H9 (cell line): ENCODE data around the gene FAM174C. TPM values are rescaled to one million over a fixed set of nuclear protein-coding genes. Genes with fewer than 3 reads are reported as not detected.
A peak's percentile ranks its signal among the peaks of the same experiment; 100 is the strongest.

Experiments
- DNase-seq: peaks from one replicate; pipeline ENCODE4 v3.0.0-alpha.2; 2017
- H2AFZ ChIP-seq: one replicate; pipeline ENCODE4 v1.6.1; 2013; ENCODE audit warnings: mild to moderate bottlenecking, low read length, control low read depth, moderate library complexity
- H2AK5ac ChIP-seq: 2 replicates; pipeline ENCODE4 v1.6.1; 2013; ENCODE audit warnings: low read length, control low read depth, mixed read lengths; ENCODE audit not compliant: insufficient read length
- H2BK120ac ChIP-seq: one replicate; pipeline ENCODE4 v1.6.1; 2013; ENCODE audit warnings: low read depth, mild to moderate bottlenecking, low read length, control low read depth, inconsistent platforms; ENCODE audit not compliant: poor library complexity, severe bottlenecking
- H2BK12ac ChIP-seq: 2 replicates; pipeline ENCODE4 v1.6.1; 2013; ENCODE audit warnings: low read length, control low read depth, mixed read lengths, low read depth; ENCODE audit not compliant: insufficient read length
- H2BK15ac ChIP-seq: 2 replicates; pipeline ENCODE4 v1.6.1; 2013; ENCODE audit warnings: low read depth, low read length, control low read depth
- H2BK20ac ChIP-seq: one replicate; pipeline ENCODE4 v1.6.1; 2013; ENCODE audit warnings: low read depth, mild to moderate bottlenecking, low read length, control low read depth, inconsistent platforms; ENCODE audit not compliant: poor library complexity, severe bottlenecking
- H2BK5ac ChIP-seq: 2 replicates; pipeline ENCODE4 v1.6.1; 2013; ENCODE audit warnings: low read length, control low read depth, mixed read lengths; ENCODE audit not compliant: insufficient read length
- H3K14ac ChIP-seq: 2 replicates; pipeline ENCODE4 v1.6.1; 2013; ENCODE audit warnings: low read length, control low read depth; ENCODE audit not compliant: insufficient read depth
- H3K18ac ChIP-seq: 2 replicates; pipeline ENCODE4 v1.6.1; 2013; ENCODE audit warnings: low read depth, mild to moderate bottlenecking, mixed read lengths, low read length, control low read depth; ENCODE audit not compliant: insufficient read length
- H3K23ac ChIP-seq: 2 replicates; pipeline ENCODE4 v1.6.1; 2013; ENCODE audit warnings: low read length, control low read depth, mixed read lengths, low read depth; ENCODE audit not compliant: insufficient read length
- H3K23me2 ChIP-seq: 2 replicates; pipeline ENCODE4 v1.6.1; 2013; ENCODE audit warnings: low read depth, mild to moderate bottlenecking, mixed read lengths, low read length, control low read depth; ENCODE audit not compliant: insufficient read length, poor library complexity, severe bottlenecking
- H3K27ac ChIP-seq: 2 replicates; pipeline ENCODE4 v1.5.1; 2013; ENCODE audit warnings: low read length, control low read depth, mixed read lengths, low read depth; ENCODE audit not compliant: insufficient read length
- H3K27me3 ChIP-seq: 2 replicates; pipeline ENCODE4 v1.6.1; 2013; ENCODE audit warnings: low read length, control low read depth, inconsistent platforms; ENCODE audit not compliant: insufficient read depth
- H3K4ac ChIP-seq: 2 replicates; pipeline ENCODE4 v1.6.1; 2013; ENCODE audit warnings: low read depth, mild to moderate bottlenecking, control low read depth, inconsistent platforms, low read length, moderate library complexity
- H3K4me1 ChIP-seq: 2 replicates; pipeline ENCODE4 v1.6.1; 2013; ENCODE audit warnings: low read length, control low read depth, inconsistent platforms; ENCODE audit not compliant: insufficient read depth
- H3K4me2 ChIP-seq: 2 replicates; pipeline ENCODE4 v1.6.1; 2013; ENCODE audit warnings: low read length, control low read depth, mixed read lengths; ENCODE audit not compliant: insufficient read length, insufficient read depth
- H3K56ac ChIP-seq: 2 replicates; pipeline ENCODE4 v1.6.1; 2013; ENCODE audit warnings: low read depth, mild to moderate bottlenecking, mixed read lengths, low read length, control low read depth; ENCODE audit not compliant: insufficient read length
- H3K79me1 ChIP-seq: 2 replicates; pipeline ENCODE4 v1.6.1; 2013; ENCODE audit warnings: low read depth, mild to moderate bottlenecking, moderate library complexity, low read length, control low read depth, inconsistent platforms; ENCODE audit not compliant: insufficient read depth, poor library complexity, severe bottlenecking
- H3K79me2 ChIP-seq: 2 replicates; pipeline ENCODE4 v1.6.1; 2013; ENCODE audit warnings: low read length, control low read depth, inconsistent platforms; ENCODE audit not compliant: insufficient read depth
- H3K9ac ChIP-seq: 2 replicates; pipeline ENCODE4 v1.6.1; 2013; ENCODE audit warnings: low read length, control low read depth, mixed read lengths; ENCODE audit not compliant: insufficient read length; ENCODE audit errors: extremely low read depth
- H3K9me3 ChIP-seq: one replicate; pipeline ENCODE4 v1.6.1; 2013; ENCODE audit warnings: low read depth, low read length, inconsistent platforms; ENCODE audit not compliant: control insufficient read depth
- H3T11ph ChIP-seq: one replicate; pipeline ENCODE4 v1.6.1; 2013; ENCODE audit warnings: mild to moderate bottlenecking, low read length, control low read depth, inconsistent platforms
- H4K20me1 ChIP-seq: one replicate; pipeline ENCODE4 v1.6.1; 2013; ENCODE audit not compliant: control insufficient read depth, insufficient read length, insufficient read depth
- H4K5ac ChIP-seq: 2 replicates; pipeline ENCODE4 v1.6.1; 2013; ENCODE audit warnings: low read depth, mild to moderate bottlenecking, mixed read lengths, low read length, control low read depth; ENCODE audit not compliant: insufficient read length
- H4K8ac ChIP-seq: replicated peaks from 2 replicates; pipeline ENCODE4 v1.6.1; 2013; ENCODE audit warnings: low read length, control low read depth, mixed read lengths, low read depth; ENCODE audit not compliant: insufficient read length
- H4K91ac ChIP-seq: 2 replicates; pipeline ENCODE4 v1.6.1; 2013; ENCODE audit warnings: low read depth, mild to moderate bottlenecking, moderate library complexity, mixed read lengths, low read length, control low read depth; ENCODE audit not compliant: insufficient read length
- H3K27ac Mint-ChIP-seq, 3 experiments: 2 replicates in 2 of 3; 3 replicates in 1 of 3; pipeline ENCODE4 v1.8.0; 2020 to 2021; ENCODE audit warnings: mixed read lengths in 3 of 3, mild to moderate bottlenecking in 1 of 3, moderate library complexity in 1 of 3
- H3K27me3 Mint-ChIP-seq: 2 replicates; pipeline ENCODE4 v1.8.0; 2021; ENCODE audit warnings: low read depth, mild to moderate bottlenecking, moderate library complexity, mixed read lengths
- H3K36me3 Mint-ChIP-seq, 3 experiments: 2 replicates in 2 of 3; 3 replicates in 1 of 3; pipeline ENCODE4 v1.8.0; 2020 to 2021; ENCODE audit warnings: low read depth in 3 of 3, mixed read lengths in 3 of 3; ENCODE audit not compliant: insufficient read depth in 1 of 3
- H3K4me1 Mint-ChIP-seq, 2 experiments: 2 replicates each; pipeline ENCODE4 v1.8.0; 2020; ENCODE audit warnings: mixed read lengths in 2 of 2
- H3K4me3 Mint-ChIP-seq, 2 experiments: 2 replicates in 1 of 2; 3 replicates in 1 of 2; pipeline ENCODE4 v1.8.0; 2020 to 2021; ENCODE audit warnings: mild to moderate bottlenecking in 2 of 2, mixed read lengths in 2 of 2, moderate library complexity in 1 of 2
- H3K9me3 Mint-ChIP-seq, 2 experiments: 2 replicates in 1 of 2; 3 replicates in 1 of 2; pipeline ENCODE4 v1.8.0; 2020; ENCODE audit warnings: mild to moderate bottlenecking in 2 of 2, mixed read lengths in 2 of 2, moderate library complexity in 1 of 2
- WGBS: extraction: QIAGEN DNeasy Blood & Tissue Kit; methylation state at CpG from one replicate; pipeline ENCODE4 v1.1.7; 2013; ENCODE audit warnings: missing lambda C conversion rate, low lambda C conversion rate, mixed read lengths; ENCODE audit not compliant: insufficient read length; ENCODE audit errors: extremely low coverage; 5-methylcytosine and 5-hydroxymethylcytosine counted together
- total RNA-seq: library from RNA; stranded (reverse); gene quantifications from 2 replicates; pipeline ENCODE4 v1.2.1, GENCODE V29; 2021
- TF ChIP-seq, protein P1 (sequence below): fragments of 200-600 bp; sonication (generic); conservative IDR thresholded peaks from 3 replicates; pipeline ENCODE4 v1.8.0; 2021; ENCODE audit warnings: antibody characterized with exemption, mild to moderate bottlenecking

The FAM174C gene
- total RNA-seq, 1 experiment from 2014 or later: 63.0 TPM

GRCh38 chr19:1238369-1239303, 36.7 kb upstream of the FAM174C start:
- Histone ChIP-seq H3K4me1 (no peaks in the 10 kb centered on the region), H3K23me2 (peaks cover 11% of the 10 kb centered on the region), H3K23ac (no peak overlapping the region), H3K18ac (no peak overlapping the region), H3K27me3 (no peaks in the 10 kb centered on the region), H3K27ac (no peak overlapping the region), H4K5ac (no peak overlapping the region), H3T11ph (no peak overlapping the region), H2AK5ac (no peak overlapping the region), H3K4ac (no peak overlapping the region), H4K91ac (no peak overlapping the region), H3K9ac (no peak overlapping the region), H2BK12ac (no peak overlapping the region), H4K8ac (no peak overlapping the region), H3K79me2 (no peaks in the 10 kb centered on the region; the same call in 1 of the 2 replicates), H2BK15ac (no peak overlapping the region), H2BK5ac (no peak overlapping the region), H3K56ac (no peak overlapping the region), H3K14ac (no peak overlapping the region), H3K4me2 (peak overlapping the region; percentile 8), H2BK20ac (no peak overlapping the region), H4K20me1 (no peaks in the 10 kb centered on the region), H3K9me3 (no peaks in the 10 kb centered on the region), H3K79me1 (no peaks in the 10 kb centered on the region), H2BK120ac (no peak overlapping the region), H2AFZ (no peak overlapping the region)
- Mint-ChIP-seq H3K4me1 (peaks cover 13 to 19% of the 10 kb centered on the region in 2 experiments), H3K4me3 (peak overlapping the region; percentile 76 to 87), H3K9me3 (no peaks in the 10 kb centered on the region; a peak in 1 of 5 replicates), H3K27ac (peak overlapping the region; percentile 52 to 90 (median 82); a peak in 5 of 7 replicates), H3K36me3 (peaks cover 0 to 15% (median 7%) of the 10 kb centered on the region in 3 experiments; a peak in 4 of 7 replicates), H3K27me3 (peaks cover 1% of the 10 kb centered on the region)
- TF ChIP-seq, protein P1, sequence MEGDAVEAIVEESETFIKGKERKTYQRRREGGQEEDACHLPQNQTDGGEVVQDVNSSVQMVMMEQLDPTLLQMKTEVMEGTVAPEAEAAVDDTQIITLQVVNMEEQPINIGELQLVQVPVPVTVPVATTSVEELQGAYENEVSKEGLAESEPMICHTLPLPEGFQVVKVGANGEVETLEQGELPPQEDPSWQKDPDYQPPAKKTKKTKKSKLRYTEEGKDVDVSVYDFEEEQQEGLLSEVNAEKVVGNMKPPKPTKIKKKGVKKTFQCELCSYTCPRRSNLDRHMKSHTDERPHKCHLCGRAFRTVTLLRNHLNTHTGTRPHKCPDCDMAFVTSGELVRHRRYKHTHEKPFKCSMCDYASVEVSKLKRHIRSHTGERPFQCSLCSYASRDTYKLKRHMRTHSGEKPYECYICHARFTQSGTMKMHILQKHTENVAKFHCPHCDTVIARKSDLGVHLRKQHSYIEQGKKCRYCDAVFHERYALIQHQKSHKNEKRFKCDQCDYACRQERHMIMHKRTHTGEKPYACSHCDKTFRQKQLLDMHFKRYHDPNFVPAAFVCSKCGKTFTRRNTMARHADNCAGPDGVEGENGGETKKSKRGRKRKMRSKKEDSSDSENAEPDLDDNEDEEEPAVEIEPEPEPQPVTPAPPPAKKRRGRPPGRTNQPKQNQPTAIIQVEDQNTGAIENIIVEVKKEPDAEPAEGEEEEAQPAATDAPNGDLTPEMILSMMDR: no peak
- WGBS: no CpG with 5 or more reads among the region's 34 CpGs
- DNase-seq: no peak
